ENCODE measurements around the gene MOB3A.

The MOB3A gene

GRCh38 chr19:2123682-2124387 is 27.7 kb upstream of the MOB3A start:
- no peak for DNase-seq

GRCh38 chr19:2122982-2123381 is 26.9 kb upstream of the MOB3A start:
- DNase-seq = no peak

- DNase-seq = no peak
These were observed 26.1 kb upstream of the MOB3A start for GRCh38 chr19:2122251-2122650.

GRCh38 chr19:2121416-2122051 is 25.4 kb upstream of the MOB3A start:
- DNase-seq = no peak

GRCh38 chr19:2120821-2121220 is 24.7 kb upstream of the MOB3A start:
- no peak for DNase-seq

- no peak for DNase-seq
These were observed 24.0 kb upstream of the MOB3A start for GRCh38 chr19:2119921-2120785.

- DNase-seq = no peak
These were observed 22.3 kb upstream of the MOB3A start for GRCh38 chr19:2118438-2118837.

GRCh38 chr19:2117215-2117960 is 21.3 kb upstream of the MOB3A start:
- DNase-seq = no peak

- DNase-seq = no peak
These were observed 20.4 kb upstream of the MOB3A start for GRCh38 chr19:2116507-2116906.

GRCh38 chr19:2115911-2116426 is 19.8 kb upstream of the MOB3A start:
- DNase-seq = no peak

GRCh38 chr19:2115324-2115723 is 19.2 kb upstream of the MOB3A start:
- no peak for DNase-seq

- DNase-seq = no peak
These were observed 18.7 kb upstream of the MOB3A start for GRCh38 chr19:2114821-2115220.

- no peak for DNase-seq
These were observed 18.1 kb upstream of the MOB3A start for GRCh38 chr19:2114218-2114617.

- no peak for DNase-seq
These were observed 17.5 kb upstream of the MOB3A start for GRCh38 chr19:2113439-2114211.

GRCh38 chr19:2112516-2113320 is 16.6 kb upstream of the MOB3A start:
- no peak for DNase-seq

GRCh38 chr19:2111886-2112285 is 15.8 kb upstream of the MOB3A start:
- no peak for DNase-seq

GRCh38 chr19:2111425-2111824 is 15.3 kb upstream of the MOB3A start:
- DNase-seq = no peak

GRCh38 chr19:2110822-2111221 is 14.7 kb upstream of the MOB3A start:
- DNase-seq = no peak

GRCh38 chr19:2109046-2109864 is 13.1 kb upstream of the MOB3A start:
- no peak for DNase-seq
